Progenitor cell of endocrine pancreas (in vitro differentiated cells): Measurements from ENCODE around the gene SNUPN. TPM values are rescaled to one million over a fixed set of nuclear protein-coding genes. Genes with fewer than 3 reads are reported as not detected.

ENCODE experiments used
- DNase-seq: peaks from one replicate; pipeline ENCODE4 v3.0.0; 2021; ENCODE audit warnings: low spot score; ENCODE audit not compliant: unreplicated experiment
- H3K27ac Mint-ChIP-seq: 2 replicates; pipeline ENCODE4 v1.8.0; 2021; ENCODE audit warnings: mild to moderate bottlenecking, moderate library complexity, mixed read lengths
- H3K27me3 Mint-ChIP-seq: 2 replicates; pipeline ENCODE4 v1.8.0; 2021; ENCODE audit warnings: mixed read lengths
- H3K36me3 Mint-ChIP-seq: 2 replicates; pipeline ENCODE4 v1.8.0; 2022; ENCODE audit warnings: mixed read lengths; ENCODE audit not compliant: insufficient read depth
- H3K4me1 Mint-ChIP-seq: 2 replicates; pipeline ENCODE4 v1.8.0; 2021; ENCODE audit warnings: low read depth, mixed read lengths
- H3K4me3 Mint-ChIP-seq: 2 replicates; pipeline ENCODE4 v1.8.0; 2021; ENCODE audit warnings: low read depth, mild to moderate bottlenecking, moderate library complexity, mixed read lengths
- H3K9me3 Mint-ChIP-seq: 2 replicates; pipeline ENCODE4 v1.8.0; 2021; ENCODE audit warnings: low read depth, mixed read lengths
- CTCF ChIP-seq: fragments of 200-600 bp; sonication (generic); IDR thresholded peaks from one replicate; pipeline ENCODE4 v1.5.0; 2021; ENCODE audit warnings: antibody characterized with exemption, mild to moderate bottlenecking; ENCODE audit not compliant: unreplicated experiment
- total RNA-seq: library from RNA; stranded (reverse); gene quantifications from 2 replicates; pipeline ENCODE4 v1.2.1, GENCODE V29; 2021

Gene SNUPN
- total RNA-seq, 1 donor from 2014 or later: 21.1 TPM

- no peak for TF ChIP-seq CTCF
- Mint-ChIP-seq H3K4me1 (peaks cover 43% of the 10 kb centered on the region), H3K9me3 (no peaks in the 10 kb centered on the region), H3K4me3 (peak overlapping the region; percentile 90), H3K36me3 (peaks cover 18% of the 10 kb centered on the region), H3K27ac (no peak overlapping the region), H3K27me3 (peaks cover 19% of the 10 kb centered on the region)
- DNase-seq: no peak
These were observed 26.5 kb upstream of the SNUPN start for GRCh38 chr15:75651810-75652543.

GRCh38 chr15:75650908-75651809 lies 25.6 kb upstream of the SNUPN start:
- H3K9me3 Mint-ChIP-seq: no peaks in the 10 kb centered on the region
- H3K36me3 Mint-ChIP-seq: peaks cover 14% of the 10 kb centered on the region
- H3K4me3 Mint-ChIP-seq: peak overlapping the region; percentile 90
- no peak overlapping the region for H3K27ac Mint-ChIP-seq
- DNase-seq: no peak
- H3K27me3 Mint-ChIP-seq: peaks cover 12% of the 10 kb centered on the region
- TF ChIP-seq CTCF: no peak
- H3K4me1 Mint-ChIP-seq: peaks cover 50% of the 10 kb centered on the region

- Mint-ChIP-seq H3K27me3 (peaks cover 3% of the 10 kb centered on the region), H3K4me1 (peaks cover 51% of the 10 kb centered on the region), H3K4me3 (peak overlapping the region; percentile 90), H3K9me3 (no peaks in the 10 kb centered on the region), H3K36me3 (peaks cover 13% of the 10 kb centered on the region), H3K27ac (no peak overlapping the region)
- no peak for DNase-seq
- no peak for TF ChIP-seq CTCF
These were observed 24.3 kb upstream of the SNUPN start for GRCh38 chr15:75649848-75650247.

GRCh38 chr15:75649045-75649761 lies 23.7 kb upstream of the SNUPN start:
- H3K4me3 Mint-ChIP-seq: peak overlapping the region; percentile 90
- peaks cover 51% of the 10 kb centered on the region for H3K4me1 Mint-ChIP-seq
- H3K27me3 Mint-ChIP-seq: peaks cover 5% of the 10 kb centered on the region
- no peak for TF ChIP-seq CTCF
- H3K9me3 Mint-ChIP-seq: no peaks in the 10 kb centered on the region
- H3K27ac Mint-ChIP-seq: peak overlapping the region; percentile 60
- no peak for DNase-seq
- peaks cover 13% of the 10 kb centered on the region for H3K36me3 Mint-ChIP-seq
